Dedifferentiated amniotic fluid mesenchymal stem cell (primary cell): Measurements from ENCODE around the gene NCKAP5L.

Source experiments
- DNase-seq: peaks from one replicate; pipeline ENCODE4 v3.0.0-alpha.2; 2016; ENCODE audit errors: extremely low spot score

The NCKAP5L gene

GRCh38 chr12:49823350-49823749 lies 4.9 kb downstream of the NCKAP5L start:
- DNase-seq: no peak

GRCh38 chr12:49821373-49822287 lies 6.6 kb downstream of the NCKAP5L start:
- no peak for DNase-seq

GRCh38 chr12:49819786-49820185 lies 8.4 kb downstream of the NCKAP5L start:
- no peak for DNase-seq

GRCh38 chr12:49818241-49818895 lies 9.8 kb downstream of the NCKAP5L start:
- DNase-seq: no peak

- no peak for DNase-seq
These were observed 15.1 kb downstream of the NCKAP5L start for GRCh38 chr12:49813131-49813530.

GRCh38 chr12:49811961-49812401 lies 16.2 kb downstream of the NCKAP5L start:
- no peak for DNase-seq

- no peak for DNase-seq
These were observed 17.1 kb downstream of the NCKAP5L start for GRCh38 chr12:49811136-49811535.

- no peak for DNase-seq
These were observed 18.3 kb downstream of the NCKAP5L start for GRCh38 chr12:49809906-49810389.

- DNase-seq: no peak
These were observed 18.8 kb downstream of the NCKAP5L start for GRCh38 chr12:49809381-49809905.

GRCh38 chr12:49808686-49809380 lies 19.4 kb downstream of the NCKAP5L start:
- no peak for DNase-seq

GRCh38 chr12:49807991-49808580 lies 20.1 kb downstream of the NCKAP5L start:
- DNase-seq: no peak

GRCh38 chr12:49806877-49807276 lies 21.3 kb downstream of the NCKAP5L start:
- DNase-seq: no peak

- no peak for DNase-seq
These were observed 21.8 kb downstream of the NCKAP5L start for GRCh38 chr12:49806321-49806813.

- no peak for DNase-seq
These were observed 22.8 kb downstream of the NCKAP5L start for GRCh38 chr12:49805409-49805808.

- no peak for DNase-seq
These were observed 23.4 kb downstream of the NCKAP5L start for GRCh38 chr12:49804821-49805220.

GRCh38 chr12:49803693-49804450 lies 24.3 kb downstream of the NCKAP5L start:
- no peak for DNase-seq

- DNase-seq: no peak
These were observed 26.8 kb downstream of the NCKAP5L start for GRCh38 chr12:49801141-49802063.

GRCh38 chr12:49800421-49801140 lies 27.6 kb downstream of the NCKAP5L start:
- no peak for DNase-seq

GRCh38 chr12:49798934-49799333 lies 29.3 kb downstream of the NCKAP5L start:
- no peak for DNase-seq
